ENCODE measurements around the gene CCDC142.
"Not testable (repeated sequence)": the region's sequence is repeated elsewhere in the genome, so short reads cannot be mapped to it uniquely, and the experiment has no call there.

The CCDC142 gene

DNA sequence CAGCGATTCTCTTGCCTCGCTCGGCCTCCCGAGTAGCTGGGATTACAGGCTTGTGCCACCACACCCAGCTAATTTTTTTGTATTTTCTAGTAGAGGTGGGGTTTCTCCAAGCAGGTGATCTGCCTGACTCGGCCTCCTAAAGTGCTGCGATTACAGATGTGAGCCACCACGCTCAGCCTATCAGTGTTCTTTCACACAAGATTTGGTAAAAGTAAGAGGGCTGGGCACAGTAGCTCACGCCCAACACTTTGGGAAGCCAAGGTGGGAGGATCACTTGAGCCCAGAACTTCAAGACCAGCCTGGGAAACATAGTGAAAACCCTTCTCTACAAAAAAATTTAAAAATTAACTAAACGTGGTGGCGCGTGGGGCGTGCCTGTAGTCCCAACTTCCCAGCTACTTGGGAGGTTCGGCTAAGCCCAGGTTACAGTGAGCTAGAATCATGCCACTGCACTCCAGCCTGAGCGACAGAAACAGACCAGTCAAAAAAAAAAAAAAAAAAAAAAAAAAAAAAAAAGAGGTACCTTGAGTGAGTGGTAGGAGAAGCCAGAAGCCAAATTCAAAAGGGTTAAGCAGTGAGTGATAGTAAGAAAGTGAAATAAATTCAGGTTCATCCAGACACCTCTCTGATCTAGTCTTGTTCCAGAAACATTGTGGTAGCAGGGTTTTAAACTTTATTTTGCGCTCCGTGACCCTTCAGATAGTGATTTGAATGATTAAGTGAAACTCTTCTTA, 11.3 kb downstream of the CCDC142 start:
- no peak for DNase-seq (ENCODE audit: low read depth, low spot score)

DNA sequence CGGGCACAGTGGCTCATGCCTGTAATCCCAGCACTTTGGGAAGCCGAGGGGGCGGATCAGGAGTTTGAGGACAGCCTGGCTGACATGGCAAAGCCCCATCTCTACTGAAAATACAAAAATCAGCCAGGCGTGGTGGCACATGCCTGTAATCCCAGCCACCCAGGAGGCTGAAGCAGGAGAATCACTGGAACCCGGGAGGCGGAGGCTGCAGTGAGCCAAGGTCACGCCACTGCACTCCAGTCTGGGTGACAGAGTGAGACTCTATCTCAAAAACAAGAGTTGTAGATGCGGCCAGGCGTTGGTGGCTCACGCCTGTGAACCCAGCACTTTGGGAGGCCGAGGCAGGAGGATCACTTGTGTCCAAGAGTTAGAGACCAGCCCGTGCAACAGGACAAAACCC, 12.1 kb downstream of the CCDC142 start:
- DNase-seq (ENCODE audit: low read depth, low spot score), result not testable (repeated sequence)

DNA sequence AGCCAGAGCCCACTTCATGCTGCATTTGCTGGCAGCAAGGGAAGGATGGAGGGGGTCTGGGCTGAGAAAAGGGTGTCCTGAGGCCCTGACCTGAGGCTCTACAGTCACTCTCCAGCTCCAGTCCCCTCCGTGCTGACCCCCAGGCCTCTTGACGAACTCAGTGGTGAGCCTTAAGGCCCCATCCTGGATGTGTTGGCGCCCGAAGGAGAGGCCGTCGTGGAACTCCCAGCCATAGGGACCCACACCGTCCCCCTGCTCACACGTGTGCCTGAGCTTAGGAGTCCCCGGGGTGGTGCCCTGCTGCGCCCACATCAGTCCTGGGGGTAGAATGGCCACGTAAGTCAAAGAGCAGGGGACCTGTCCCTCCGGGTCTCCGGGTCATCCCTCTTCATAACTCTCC, 18.4 kb downstream of the CCDC142 start:
- DNase-seq (ENCODE audit: low read depth, low spot score), result peak; percentile 28

DNA sequence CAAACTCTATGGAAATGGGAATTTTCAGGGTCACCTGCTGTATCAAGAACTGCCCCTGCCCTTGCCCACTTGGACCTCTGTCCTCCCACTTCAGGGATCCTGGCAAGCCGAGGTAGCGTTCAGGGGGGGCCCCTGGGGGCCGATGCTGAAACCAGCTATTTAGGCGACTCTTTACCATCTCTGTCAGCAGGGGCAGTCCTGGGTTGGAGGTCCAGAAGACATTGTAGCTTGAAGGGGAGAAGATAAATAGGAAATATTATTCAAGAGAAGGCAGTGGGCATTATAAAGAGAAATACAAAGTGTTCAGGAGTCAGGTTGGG, 20.1 kb downstream of the CCDC142 start:
- DNase-seq (ENCODE audit: low read depth, low spot score), result no peak

DNA sequence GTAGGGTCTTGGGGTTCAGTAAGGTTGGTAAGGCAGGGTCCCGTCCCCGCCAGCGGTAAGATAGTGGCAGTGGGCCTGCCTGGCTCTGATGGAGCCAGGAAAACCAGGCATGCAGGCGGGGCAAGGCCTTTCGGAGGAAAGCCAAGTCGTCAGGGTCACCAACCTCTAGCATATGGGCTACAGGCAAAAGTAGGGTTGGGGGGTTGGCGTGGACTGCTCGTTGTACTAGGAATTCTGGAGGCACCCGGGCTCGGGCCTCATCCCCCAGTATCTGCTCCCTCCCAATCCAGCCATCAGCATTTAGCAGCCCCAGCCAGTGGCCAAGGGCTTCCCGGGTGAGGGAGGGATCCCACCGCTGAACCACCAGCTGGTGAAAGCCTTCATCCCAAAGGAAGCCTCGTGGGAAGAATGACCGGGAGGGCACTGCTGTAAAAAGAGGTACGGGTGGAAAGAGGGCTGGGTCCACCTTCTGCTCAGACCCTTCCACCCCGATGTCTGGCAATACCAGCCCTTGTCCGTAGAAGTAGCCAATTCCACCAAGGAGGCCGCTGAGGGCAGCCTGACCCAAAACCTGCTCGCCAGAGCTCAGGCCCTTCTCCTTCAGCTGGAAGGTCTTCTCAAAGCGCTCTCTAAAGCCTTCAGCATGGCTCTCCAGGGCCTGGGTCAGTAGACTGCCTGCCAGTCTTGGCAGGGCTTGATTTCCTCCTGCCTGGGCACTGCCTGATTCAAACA, 20.6 kb downstream of the CCDC142 start:
- DNase-seq (ENCODE audit: low read depth, low spot score), result no peak

DNA sequence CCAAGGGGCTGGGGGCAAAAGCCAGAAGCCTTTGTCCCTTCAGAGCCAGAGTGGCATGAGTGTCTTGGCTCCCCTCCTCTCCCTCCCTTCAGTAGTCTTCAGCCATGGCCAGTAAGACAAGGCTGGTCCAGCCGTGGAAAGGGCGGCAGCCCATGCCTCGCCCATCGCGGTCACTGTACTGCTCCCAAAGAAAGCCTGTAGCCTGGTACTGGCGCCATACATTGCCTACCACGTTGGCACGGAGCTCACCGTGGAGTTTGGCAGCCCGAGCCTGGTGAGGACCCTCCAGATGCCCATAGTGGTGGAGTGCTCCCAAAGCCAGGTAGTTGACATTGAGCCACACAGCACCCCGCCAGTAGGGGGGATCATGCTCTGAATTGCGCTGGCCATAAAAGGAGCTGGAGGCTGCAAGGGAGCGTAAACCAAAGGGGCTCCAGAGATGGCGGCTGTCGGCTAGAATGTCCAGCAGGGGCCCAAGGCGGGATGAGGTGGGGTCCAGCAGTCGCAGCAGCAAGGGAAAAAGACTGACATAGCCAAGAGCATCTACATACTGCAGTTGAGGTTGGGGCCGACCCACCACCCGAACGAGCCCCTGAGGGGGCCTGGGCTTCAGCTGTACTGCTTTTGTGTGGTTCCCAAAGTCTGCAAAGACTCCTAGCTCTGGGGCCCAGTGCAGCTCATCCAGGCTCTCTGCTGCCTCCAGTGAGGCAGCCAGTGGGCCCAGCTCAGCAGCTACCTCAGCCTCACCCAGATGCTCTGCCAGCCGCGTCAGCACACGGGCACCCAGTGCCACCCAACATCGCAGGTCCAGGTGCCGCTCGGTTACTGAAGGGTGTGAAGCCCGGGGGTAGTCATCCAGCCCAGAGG, 21.4 kb downstream of the CCDC142 start:
- peak; percentile 65 for DNase-seq (ENCODE audit: low read depth, low spot score)

DNA sequence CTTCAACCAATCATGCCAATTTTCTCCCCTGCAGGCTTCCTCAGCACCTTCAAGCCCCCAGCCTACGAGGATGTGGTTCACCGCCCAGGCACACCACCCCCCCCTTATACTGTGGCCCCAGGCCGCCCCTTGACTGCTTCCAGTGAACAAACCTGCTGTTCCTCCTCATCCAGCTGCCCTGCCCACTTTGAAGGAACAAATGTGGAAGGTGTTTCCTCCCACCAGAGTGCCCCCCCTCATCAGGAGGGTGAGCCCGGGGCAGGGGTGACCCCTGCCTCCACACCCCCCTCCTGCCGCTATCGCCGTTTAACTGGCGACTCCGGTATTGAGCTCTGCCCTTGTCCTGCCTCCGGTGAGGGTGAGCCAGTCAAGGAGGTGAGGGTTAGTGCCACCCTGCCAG, 22.6 kb downstream of the CCDC142 start:
- not testable (repeated sequence) for DNase-seq (ENCODE audit: low read depth, low spot score)

DNA sequence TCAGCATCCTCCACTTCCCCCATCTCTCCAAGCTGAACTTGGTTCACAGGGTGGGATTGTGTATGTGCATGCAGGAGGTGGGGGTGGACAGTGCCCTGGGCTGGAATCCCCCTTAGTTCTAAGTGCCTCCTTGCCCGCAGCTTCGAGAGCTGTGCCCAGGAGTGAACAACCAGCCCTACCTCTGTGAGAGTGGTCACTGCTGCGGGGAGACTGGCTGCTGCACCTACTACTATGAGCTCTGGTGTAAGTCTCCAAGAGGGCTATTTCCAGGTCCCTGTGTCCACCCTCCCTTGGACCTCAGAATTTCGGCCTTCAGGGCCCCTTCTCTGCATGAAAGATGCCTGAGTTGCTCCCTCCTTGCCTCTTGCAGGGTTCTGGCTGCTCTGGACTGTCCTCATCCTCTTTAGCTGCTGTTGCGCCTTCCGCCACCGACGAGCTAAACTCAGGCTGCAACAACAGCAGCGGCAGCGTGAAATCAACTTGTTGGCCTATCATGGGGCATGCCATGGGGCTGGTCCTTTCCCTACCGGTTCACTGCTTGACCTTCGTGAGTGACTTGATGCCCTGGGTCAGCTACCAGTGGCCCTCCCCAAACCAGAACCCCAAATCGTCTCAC, 23.2 kb downstream of the CCDC142 start:
- not testable (repeated sequence) for DNase-seq (ENCODE audit: low read depth, low spot score)

DNA sequence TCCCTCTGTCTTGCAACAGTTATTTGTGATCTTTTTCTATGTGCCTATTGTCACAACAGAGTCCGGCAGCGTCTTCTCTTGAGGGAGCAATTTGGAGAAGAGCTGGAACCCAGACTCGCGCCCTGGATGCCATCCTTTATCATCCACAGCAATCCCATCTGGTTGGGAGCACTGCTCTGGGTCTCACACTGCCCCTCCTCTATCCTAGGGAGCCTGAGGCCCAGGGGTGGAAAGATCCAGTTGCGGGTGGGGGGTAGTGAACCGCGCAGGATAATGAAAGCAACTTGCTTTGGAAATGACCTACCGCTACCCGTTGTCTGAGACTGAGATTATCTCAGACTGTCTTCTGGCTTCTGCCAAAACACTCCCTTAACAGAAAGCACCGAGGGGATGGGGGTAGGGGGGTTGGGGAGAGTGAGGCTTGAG, 23.8 kb downstream of the CCDC142 start:
- DNase-seq (ENCODE audit: low read depth, low spot score), result no peak

DNA sequence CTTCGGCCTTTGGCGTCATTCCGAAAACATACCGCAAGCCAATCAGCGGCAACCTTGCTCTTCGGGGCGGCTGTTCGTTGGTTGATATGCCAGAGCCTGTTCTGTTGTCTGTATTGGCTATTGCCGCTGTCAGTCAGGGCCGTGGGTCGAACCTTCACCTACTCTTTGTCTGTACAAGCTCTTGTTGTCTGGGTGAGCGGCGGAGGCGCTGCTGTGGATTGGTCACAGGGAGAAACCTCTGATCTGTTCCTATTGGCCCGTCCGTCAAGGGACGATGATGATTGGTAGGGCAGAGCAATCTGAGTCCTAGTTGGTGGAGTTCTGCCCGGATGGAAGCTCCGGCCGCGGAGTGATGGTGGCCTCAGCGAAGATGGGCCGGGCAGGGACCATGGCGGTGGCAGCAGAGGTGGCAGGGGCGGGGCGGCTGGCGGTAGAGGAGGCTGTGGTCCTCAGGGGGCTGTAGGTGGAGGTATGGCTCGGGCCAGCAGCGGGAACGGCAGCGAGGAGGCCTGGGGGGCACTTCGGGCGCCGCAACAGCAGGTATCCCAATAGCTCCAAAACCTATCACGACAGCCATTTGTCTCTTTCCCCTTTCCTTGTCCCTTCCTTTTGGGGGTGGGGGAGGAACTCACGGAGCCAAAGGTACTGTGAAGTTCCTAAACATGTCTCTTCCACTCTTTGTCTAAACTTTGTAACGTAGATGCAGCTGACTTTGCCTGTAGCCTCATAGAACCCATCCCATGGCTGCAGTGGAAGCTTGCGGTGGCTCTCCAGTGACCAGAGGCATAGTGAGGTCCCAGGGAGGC, 24.5 kb downstream of the CCDC142 start, which contains the start of gene WBP1:
Gene WBP1 (plus strand): TSS at position 307 of the 806 bp plus-strand sequence. CDS start 165 bp downstream, at position 472.
- DNase-seq (ENCODE audit: low read depth, low spot score), result peak; percentile 100

DNA sequence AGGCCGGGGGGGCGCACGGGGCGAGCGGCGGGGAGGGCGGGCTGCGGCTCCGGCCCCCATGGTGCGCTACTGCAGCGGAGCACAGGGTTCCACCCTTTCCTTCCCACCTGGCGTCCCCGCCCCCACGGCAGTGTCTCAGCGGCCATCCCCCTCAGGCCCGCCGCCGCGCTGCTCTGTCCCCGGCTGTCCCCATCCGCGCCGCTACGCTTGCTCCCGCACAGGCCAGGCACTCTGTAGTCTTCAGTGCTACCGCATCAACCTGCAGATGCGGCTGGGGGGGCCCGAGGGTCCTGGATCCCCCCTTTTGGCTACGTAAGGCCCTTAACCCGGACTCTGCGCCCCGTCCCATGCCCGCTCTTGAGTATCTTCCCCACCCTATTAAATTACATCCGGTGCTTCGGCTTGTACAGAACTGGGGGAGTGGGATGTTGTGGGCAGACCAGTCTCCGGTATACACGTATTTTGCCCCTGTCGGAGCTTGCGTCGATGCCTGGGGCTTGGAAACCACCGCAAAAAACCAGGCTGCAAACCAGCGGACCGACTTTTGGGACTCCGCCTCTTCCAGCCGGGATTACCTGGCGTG, 25.2 kb downstream of the CCDC142 start:
- DNase-seq (ENCODE audit: low read depth, low spot score), result no peak

DNA sequence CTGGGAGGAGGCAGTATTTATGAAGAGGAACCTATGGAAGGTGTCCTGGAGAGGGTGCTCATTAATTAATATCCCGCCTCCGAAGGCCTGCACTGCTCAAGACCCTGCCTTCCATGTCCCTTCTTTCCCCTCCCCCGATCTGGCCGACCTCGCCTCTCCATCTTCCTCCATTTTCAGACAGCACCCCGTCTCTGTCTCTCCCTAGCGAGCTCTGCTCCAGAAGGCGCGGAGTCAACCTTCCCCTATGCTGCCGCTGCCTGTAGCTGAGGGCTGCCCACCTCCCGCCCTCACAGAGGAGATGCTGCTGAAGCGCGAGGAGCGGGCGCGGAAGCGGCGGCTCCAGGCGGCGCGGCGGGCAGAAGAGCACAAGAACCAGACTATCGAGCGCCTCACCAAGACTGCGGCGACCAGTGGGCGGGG, 25.7 kb downstream of the CCDC142 start:
- no peak for DNase-seq (ENCODE audit: low read depth, low spot score)

DNA sequence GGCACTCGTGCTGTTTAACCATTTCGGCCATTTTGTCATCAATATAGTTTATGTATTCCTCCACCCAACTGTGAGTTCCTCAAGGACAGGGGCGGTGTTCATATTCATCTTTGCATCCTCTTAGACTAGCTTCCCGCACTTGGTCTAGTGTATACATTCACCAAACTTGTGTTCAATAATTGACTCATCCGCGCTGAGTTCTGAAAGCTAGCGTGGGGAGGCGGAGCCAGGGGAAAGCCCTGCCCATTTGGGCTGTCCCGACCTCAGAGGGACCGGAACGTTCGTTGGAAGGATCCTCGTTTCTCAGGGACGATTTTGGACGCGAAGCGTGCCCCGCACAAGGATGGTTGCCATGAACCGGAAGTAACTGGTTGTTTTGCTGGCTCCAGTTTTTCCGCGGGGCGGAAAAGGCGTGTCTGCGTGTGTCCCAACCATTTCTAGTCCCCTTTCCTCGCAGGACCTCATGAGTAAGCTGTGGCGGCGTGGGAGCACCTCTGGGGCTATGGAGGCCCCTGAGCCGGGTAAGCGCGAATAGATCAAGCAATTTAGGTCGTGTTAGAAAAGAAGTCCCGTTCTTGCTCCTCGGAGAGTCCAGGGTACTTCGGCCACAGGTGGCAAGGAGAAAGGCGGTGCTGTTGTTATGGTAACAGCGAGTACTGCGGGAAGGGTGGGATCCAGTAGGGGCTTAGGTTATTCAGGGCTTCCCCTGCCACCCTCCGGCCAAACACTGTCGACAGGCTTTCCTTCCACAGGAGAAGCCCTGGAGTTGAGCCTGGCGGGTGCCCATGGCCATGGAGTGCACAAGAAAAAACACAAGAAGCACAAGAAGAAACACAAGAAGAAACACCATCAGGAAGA, 27.9 kb downstream of the CCDC142 start, which contains the start of gene INO80B:
Gene INO80B (plus strand): TSS at position 434 of the 858 bp plus-strand sequence. CDS start 30 bp downstream, at position 464.
- DNase-seq (ENCODE audit: low read depth, low spot score), result peak; percentile 98

DNA sequence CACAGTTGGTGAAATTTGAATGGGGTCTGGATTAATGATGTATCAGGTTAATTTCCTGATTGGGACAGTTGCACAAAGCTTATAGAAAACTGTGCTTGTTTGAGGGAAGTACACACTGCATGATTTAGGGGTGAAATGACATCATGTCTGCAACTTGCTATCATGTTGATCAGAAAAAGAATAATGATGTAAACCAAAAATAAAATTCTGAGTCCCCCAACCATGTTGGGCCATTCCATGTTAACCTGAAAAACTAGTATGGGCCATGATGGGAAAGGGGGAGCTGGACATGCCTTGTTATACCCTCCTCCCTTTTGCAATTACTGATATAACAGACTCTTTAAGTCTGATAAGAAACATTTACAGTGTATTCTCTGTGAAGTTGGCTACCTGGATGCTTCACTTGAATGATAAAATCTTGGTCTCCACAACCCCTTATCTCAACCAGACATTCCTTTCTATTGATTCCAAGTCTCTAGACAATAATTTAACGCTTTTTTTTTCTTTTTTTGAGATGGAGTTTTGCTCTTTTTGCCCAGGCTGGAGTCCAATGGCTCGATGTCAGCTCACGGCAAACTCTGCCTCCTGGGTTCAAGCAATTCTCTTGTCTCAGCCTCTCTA, 32.1 kb downstream of the CCDC142 start:
- DNase-seq (ENCODE audit: low read depth, low spot score), result no peak

DNA sequence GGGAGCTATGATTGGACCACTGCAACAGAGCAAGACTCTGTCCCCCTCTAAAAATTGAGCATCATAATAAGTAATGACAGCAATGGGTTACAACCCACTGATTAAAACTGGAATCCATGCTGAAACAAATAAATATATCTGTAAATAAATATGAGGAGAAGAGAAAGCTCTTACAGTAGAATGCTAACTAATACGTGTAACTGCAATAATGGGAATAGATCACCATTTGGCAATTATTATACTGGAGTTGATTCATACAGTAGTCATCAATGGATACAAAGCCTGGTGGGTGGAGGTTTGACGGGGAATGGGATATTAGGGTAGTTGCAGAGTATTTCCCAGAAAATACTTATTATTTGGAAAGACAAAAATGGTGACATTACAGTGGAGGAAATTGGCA, 34.0 kb downstream of the CCDC142 start:
- DNase-seq (ENCODE audit: low read depth, low spot score), result no peak

DNA sequence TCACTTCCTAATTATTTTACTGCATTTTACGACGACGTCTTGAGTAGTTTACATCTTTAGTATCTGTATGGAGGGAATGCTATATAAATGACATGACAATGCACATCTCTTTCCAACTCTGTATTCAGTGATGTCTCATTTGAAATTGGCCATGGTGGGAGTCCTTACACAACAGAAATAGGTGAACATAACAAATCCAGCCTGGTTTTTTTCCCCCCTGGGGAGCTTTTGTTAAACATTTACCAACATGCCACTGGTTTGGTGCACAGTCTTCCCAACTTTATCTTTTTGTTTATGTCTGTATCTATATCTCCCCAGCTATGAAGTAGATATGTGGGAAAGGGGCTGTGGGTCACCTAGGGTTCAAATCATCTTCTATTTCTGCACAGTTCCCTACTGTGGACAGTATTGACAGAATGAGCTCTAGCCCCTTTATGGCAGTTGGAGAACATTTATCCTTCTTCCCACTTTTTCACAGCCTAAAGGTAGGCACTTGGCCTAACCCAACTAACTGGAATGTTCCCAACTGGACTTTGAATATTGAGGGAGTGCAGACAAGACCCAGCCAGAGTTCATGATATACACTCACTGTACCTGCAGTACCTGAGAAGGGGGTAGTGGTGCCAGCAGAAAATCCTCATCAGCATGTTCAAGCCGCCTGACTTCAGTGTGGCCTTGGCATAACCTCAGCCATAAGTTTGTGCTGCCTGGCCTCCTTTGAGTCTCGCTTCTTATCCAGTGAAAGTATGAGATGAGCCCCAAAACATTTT, 35.4 kb downstream of the CCDC142 start:
- DNase-seq (ENCODE audit: low read depth, low spot score), result no peak

DNA sequence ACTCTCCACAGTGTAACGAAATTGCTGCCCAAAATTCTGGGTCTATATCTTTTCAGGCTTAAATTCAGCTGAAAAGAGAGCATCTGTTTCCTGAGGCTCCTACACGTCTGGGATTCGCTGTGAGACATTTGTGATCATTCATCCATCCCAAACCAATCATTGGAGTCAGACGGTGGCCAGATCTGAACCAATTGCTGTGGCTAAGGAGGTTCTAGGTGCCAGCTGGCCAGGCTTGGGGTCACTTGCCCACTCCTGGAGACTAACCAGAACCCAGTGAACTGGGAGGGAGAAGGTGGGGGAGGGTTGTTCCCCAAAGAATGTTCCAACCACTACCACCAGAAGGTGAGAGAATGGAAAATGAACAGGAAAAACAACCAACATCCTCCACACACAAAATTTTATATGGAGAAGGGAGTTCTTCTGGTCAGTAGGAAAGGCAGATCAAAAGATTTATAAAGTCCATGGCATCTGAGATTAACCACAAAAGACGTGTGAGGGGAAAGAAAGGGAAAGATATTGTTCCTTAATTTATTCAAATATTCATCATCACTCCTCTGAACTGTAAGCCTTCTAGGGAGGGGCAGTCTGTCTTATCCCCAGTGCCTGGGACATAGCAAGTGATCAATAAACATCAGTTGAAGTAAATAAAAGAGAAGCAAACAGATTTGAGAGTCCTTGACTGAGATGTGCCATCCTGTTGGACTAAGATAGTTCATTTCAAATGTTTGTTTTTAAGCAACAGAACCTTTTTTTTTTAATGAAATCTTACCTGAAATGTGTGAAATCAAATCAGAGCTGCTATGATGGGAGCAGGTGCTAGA, 38.1 kb downstream of the CCDC142 start:
- no peak for DNase-seq (ENCODE audit: low read depth, low spot score)

All from ELF-1 (cell line).